Ectodermal cell (in vitro differentiated cells): Measurements from ENCODE around the gene ARPP21.

ENCODE experiments used
- H3K27ac ChIP-seq: 2 replicates; pipeline ENCODE4 v1.7.0; 2013; ENCODE audit warnings: mild to moderate bottlenecking, low read depth, low read length; ENCODE audit not compliant: insufficient read depth, poor library complexity, severe bottlenecking
- H3K27me3 ChIP-seq: 2 replicates; pipeline ENCODE4 v1.7.0; 2013; ENCODE audit warnings: mild to moderate bottlenecking, low read length; ENCODE audit not compliant: insufficient read depth, control insufficient read depth, poor library complexity, severe bottlenecking
- H3K36me3 ChIP-seq: one replicate; pipeline ENCODE4 v1.7.0; 2013; ENCODE audit warnings: low read length; ENCODE audit not compliant: control insufficient read depth, insufficient read depth
- H3K4me1 ChIP-seq: one replicate; pipeline ENCODE4 v1.7.0; 2013; ENCODE audit warnings: low read length; ENCODE audit not compliant: control insufficient read depth, insufficient read depth
- H3K4me3 ChIP-seq: 2 replicates; pipeline ENCODE4 v1.7.0; 2013; ENCODE audit warnings: low read depth, low read length, control low read depth; ENCODE audit not compliant: insufficient read depth
- H3K9me3 ChIP-seq: 2 replicates; pipeline ENCODE4 v1.7.0; 2013; ENCODE audit warnings: mild to moderate bottlenecking, low read length, moderate library complexity; ENCODE audit not compliant: control insufficient read depth
- WGBS, 2 experiments: methylation state at CpG; one replicate each; pipeline ENCODE4 v1.1.7; 2013; ENCODE audit warnings: missing lambda C conversion rate in 2 of 2; 5-methylcytosine and 5-hydroxymethylcytosine counted together

The ARPP21 gene

GRCh38 chr3:35745351-35745750, 106.0 kb downstream of the ARPP21 start:
- Histone ChIP-seq H3K36me3 (no peaks in the 10 kb centered on the region), H3K4me3 (no peak overlapping the region), H3K9me3 (no peaks in the 10 kb centered on the region), H3K27ac (no peak overlapping the region), H3K4me1 (peaks cover 10% of the 10 kb centered on the region), H3K27me3 (no peaks in the 10 kb centered on the region)
- no CpG with 5 or more reads among the region's 1 CpG for WGBS, 2 experiments

- Histone ChIP-seq H3K27ac (no peak overlapping the region), H3K4me1 (peaks cover 10% of the 10 kb centered on the region), H3K27me3 (no peaks in the 10 kb centered on the region), H3K9me3 (no peaks in the 10 kb centered on the region), H3K36me3 (no peaks in the 10 kb centered on the region), H3K4me3 (no peak overlapping the region)
- WGBS, 2 experiments = 79 to 92% methylated on average over 2 of the region's 2 CpGs
These were observed 106.6 kb downstream of the ARPP21 start for GRCh38 chr3:35745802-35746484.

DNA sequence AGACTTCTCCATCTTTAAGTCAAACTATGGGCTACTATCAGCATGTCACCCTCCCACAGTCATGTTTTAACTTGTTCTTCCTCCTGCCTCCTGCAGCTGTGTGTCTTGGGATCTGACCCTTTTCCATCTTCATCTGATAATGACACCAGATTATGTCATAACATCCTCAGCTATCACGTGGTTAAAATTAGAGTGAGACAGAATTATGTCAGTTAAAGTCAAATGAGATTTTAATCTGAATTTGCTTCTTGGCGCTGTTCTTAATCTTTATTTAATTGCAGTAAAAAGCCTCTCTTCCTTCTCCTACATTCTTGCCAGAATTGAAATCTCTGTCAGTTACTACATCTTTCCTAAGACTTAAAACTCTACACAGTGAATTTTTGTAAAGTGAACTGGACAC, 107.2 kb downstream of the ARPP21 start:
- Histone ChIP-seq H3K27me3 (no peaks in the 10 kb centered on the region), H3K36me3 (no peaks in the 10 kb centered on the region), H3K4me3 (no peak overlapping the region), H3K4me1 (peaks cover 10% of the 10 kb centered on the region), H3K9me3 (no peaks in the 10 kb centered on the region), H3K27ac (no peak overlapping the region)
- 87 to 100% methylated on average over 1 to 2 of the region's 2 CpGs for WGBS, 2 experiments

DNA sequence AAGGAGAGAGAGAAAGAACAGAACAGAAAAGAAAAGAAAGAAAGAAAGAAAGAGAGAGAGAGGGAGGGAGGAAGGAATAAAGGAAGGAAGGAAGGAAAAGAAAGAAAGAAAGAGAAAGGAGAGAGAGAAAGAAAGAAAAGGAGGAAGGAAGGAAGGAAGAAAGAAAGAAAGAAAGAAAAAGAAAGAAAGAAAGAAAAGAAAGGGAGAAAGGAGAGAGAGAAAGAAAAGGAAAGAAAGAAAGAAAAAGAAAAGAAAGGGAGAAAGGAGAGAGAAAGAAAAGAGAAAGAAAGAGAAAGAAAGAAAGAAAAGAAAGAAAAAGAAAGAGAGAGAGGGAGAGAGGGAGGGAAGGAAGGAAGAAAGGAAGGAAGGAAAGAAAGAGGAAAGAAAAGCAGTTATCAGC, 108.8 kb downstream of the ARPP21 start:
- Histone ChIP-seq H3K4me3 (no peak overlapping the region), H3K27me3 (no peaks in the 10 kb centered on the region), H3K36me3 (no peaks in the 10 kb centered on the region), H3K9me3 (no peaks in the 10 kb centered on the region), H3K27ac (no peak overlapping the region), H3K4me1 (peaks cover 10% of the 10 kb centered on the region)

DNA sequence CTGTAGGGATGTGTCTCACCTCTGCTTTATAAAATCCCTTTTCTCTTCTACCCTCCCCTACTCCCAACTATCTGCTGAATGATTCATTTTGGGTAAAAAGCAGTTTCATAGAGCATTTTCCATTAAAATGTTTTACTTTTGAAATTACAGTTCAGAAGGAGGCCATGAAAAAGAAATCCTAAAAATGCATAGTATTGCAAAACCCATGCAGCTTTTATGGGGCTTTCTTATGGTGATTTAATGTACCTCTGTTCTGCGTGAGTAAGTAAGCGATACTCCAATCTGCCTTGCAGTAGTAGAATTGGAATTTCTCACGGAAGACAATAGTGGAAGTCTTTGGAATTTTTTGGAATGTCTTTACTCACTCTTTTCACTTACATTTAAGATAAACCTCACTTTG, 111.9 kb downstream of the ARPP21 start:
- 87 to 90% methylated on average over 3 of the region's 3 CpGs for WGBS, 2 experiments
- Histone ChIP-seq H3K27me3 (no peaks in the 10 kb centered on the region), H3K4me1 (no peaks in the 10 kb centered on the region), H3K27ac (no peak overlapping the region), H3K36me3 (no peaks in the 10 kb centered on the region), H3K4me3 (no peak overlapping the region), H3K9me3 (no peaks in the 10 kb centered on the region)

DNA sequence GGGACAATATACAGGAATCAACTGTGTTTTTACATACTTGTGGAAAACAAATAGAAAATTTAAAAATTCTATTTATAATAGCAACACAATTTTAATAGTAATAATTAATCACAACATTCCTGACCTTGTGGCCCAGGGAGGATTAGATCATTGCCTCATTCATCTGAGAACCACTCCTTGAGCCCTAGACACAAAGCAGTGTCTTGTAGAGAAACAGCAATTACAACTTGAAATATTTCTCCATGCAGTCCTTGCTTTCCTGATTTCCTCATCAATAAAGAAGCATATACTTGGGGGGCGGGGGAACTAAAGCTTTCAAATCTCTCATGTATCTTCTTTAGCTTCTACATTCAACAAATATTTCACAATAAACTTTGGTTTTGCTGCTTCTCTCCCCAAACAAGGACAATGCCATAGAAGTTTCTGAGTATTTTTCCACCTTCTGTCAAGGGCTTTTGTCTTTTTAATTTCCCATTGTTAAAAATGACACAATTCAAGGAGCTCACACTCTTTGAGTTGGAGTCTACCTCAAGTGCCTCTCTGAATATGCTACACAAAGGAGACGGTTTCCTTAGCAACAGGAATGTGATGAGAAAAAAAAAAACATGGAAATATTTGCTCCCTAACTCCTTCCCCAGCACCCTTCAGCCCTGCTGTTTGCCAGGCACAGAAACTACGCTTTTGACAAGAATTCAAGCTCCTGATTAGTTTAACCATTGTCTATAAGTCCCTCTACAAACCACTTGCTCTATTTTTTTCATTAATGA, 118.8 kb downstream of the ARPP21 start:
- 54 to 64% methylated on average over 3 of the region's 3 CpGs for WGBS, 2 experiments
- Histone ChIP-seq H3K9me3 (no peaks in the 10 kb centered on the region), H3K27ac (peak overlapping the region; percentile 80), H3K36me3 (no peaks in the 10 kb centered on the region), H3K4me3 (no peak overlapping the region), H3K4me1 (peaks cover 15% of the 10 kb centered on the region), H3K27me3 (no peaks in the 10 kb centered on the region)

- Histone ChIP-seq H3K4me1 (peaks cover 15% of the 10 kb centered on the region), H3K27ac (no peak overlapping the region), H3K27me3 (no peaks in the 10 kb centered on the region), H3K4me3 (no peak overlapping the region), H3K9me3 (no peaks in the 10 kb centered on the region), H3K36me3 (no peaks in the 10 kb centered on the region)
- 84 to 89% methylated on average over 4 of the region's 4 CpGs for WGBS, 2 experiments
These were observed 120.8 kb downstream of the ARPP21 start for GRCh38 chr3:35760146-35760545.

DNA sequence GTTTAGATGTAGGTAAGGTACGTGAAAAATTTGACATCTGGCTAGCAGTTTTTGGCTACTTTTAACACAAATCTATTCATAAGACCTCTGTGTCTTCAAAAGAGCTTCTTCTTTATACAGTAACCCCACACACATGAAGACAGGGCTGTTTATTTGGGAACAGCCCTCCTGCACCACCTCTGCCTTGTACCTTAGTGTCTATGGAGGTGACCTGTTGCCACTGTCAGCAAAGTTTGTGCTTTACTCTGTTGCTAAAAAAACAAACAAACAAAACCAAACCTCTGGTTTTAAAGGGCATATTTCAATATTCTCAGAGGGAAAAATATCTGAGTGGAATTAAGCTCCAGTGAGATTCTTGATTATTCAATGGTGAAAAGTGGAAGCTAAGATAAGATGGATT, 122.0 kb downstream of the ARPP21 start:
- H3K36me3 ChIP-seq = no peaks in the 10 kb centered on the region
- H3K27ac ChIP-seq = no peak overlapping the region
- no peak overlapping the region for H3K4me3 ChIP-seq
- 100% methylated on average over 1 of the region's 1 CpG for WGBS, 2 experiments
- H3K4me1 ChIP-seq = peaks cover 15% of the 10 kb centered on the region
- no peaks in the 10 kb centered on the region for H3K27me3 ChIP-seq
- no peaks in the 10 kb centered on the region for H3K9me3 ChIP-seq

GRCh38 chr3:35772381-35773015, 133.2 kb downstream of the ARPP21 start:
- H3K9me3 ChIP-seq = no peaks in the 10 kb centered on the region
- no peaks in the 10 kb centered on the region for H3K27me3 ChIP-seq
- H3K27ac ChIP-seq = no peak overlapping the region
- no peaks in the 10 kb centered on the region for H3K4me1 ChIP-seq
- no peaks in the 10 kb centered on the region for H3K36me3 ChIP-seq
- H3K4me3 ChIP-seq = no peak overlapping the region
- 94 to 95% methylated on average over 2 of the region's 2 CpGs for WGBS, 2 experiments

DNA sequence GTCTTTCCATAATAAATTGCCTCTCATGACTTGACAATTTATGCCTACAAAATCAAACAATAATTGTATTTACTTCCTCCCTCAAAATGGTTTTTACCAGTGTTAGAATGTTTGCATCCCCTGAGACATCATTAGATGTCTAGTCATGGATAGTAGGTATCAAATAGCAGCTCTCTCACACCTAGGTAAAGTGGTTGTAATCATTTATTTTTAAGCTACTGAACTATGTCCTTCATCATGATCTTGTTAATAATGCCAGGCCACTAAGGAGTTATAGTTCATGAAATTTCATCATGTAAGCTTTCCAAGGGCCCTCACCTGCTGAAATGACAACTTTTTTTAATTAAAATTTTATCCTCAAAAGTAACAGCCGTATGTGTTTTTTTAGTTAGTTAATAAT, 134.1 kb downstream of the ARPP21 start:
- Histone ChIP-seq H3K4me1 (no peaks in the 10 kb centered on the region), H3K9me3 (no peaks in the 10 kb centered on the region), H3K27ac (no peak overlapping the region), H3K27me3 (no peaks in the 10 kb centered on the region), H3K36me3 (no peaks in the 10 kb centered on the region), H3K4me3 (no peak overlapping the region)
- WGBS, 2 experiments = 80% methylated on average over 1 of the region's 1 CpG; no CpG with 5 or more reads in 1 of the 2 experiments
